ENCODE data around the gene BRI3. TPM values are rescaled to one million over a fixed set of nuclear protein-coding genes. Genes with fewer than 3 reads are reported as not detected.

The BRI3 gene
- total and polyA plus RNA-seq, 10 of the 15 experiments (the other 5 are each of a cell fraction or from before 2014, with no cell fraction given) = 4.5 to 56.3 (median 21.5) TPM

DNA sequence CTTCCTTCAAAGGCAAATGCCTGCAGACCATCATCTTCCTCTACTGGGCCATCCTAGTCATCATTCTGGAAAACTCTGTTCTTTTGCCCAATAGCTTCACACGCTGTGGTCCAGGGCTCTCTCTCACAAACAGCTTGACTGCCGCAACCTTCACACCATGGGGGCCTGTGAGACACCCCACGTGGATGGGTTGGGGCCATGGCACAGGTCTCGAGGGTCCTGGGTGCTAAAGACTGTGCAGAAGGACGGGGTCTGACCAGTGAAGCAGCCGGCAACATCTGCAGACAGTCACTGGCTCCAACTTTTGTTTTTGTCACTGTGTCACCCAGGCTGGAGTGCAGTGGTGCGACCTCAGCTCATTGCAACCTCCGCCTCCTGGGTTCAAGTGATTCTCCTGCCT is 28.1 kb downstream of the BRI3 start:
- FAIRE-seq (no peak), DNase-seq (ENCODE audit: low read depth, low spot score) (no peak), ATAC-seq (no peak)
- intact Hi-C loops (cut with micrococcal nuclease; ENCODE audit: unreplicated experiment) = no loop called here
- Histone ChIP-seq H3K36me3 (ENCODE audit: control insufficient read depth in 2 of 2, insufficient read depth in 2 of 2, low read length in 1 of 2) (peaks cover 11 to 16% of the 10 kb centered on the region in 2 experiments; a peak in 3 of 4 replicates), H3K79me2 (ENCODE audit: control insufficient read depth, insufficient read depth, low read length) (no peaks in the 10 kb centered on the region), H2AFZ (ENCODE audit: control insufficient read depth, low read depth, low read length) (no peak overlapping the region), H3K9ac (ENCODE audit: control insufficient read depth, insufficient read depth, low read length) (no peak overlapping the region), H3K4me2 (ENCODE audit: control insufficient read depth, insufficient read depth) (no peak overlapping the region), H4K20me1 (ENCODE audit: control insufficient read depth, insufficient read depth) (no peaks in the 10 kb centered on the region), H3K27me3 (replicated peaks in 1 of 2; ENCODE audit: control insufficient read depth in 2 of 2, insufficient read depth in 2 of 2, low read length in 1 of 2) (no peaks in the 10 kb centered on the region), H3K4me1 (ENCODE audit: control insufficient read depth, insufficient read depth, low read length) (peaks cover 6% of the 10 kb centered on the region), H3K27ac (ENCODE audit: control insufficient read depth, insufficient read depth) (no peak overlapping the region), H3K9me3 (replicated peaks; ENCODE audit: control insufficient read depth, insufficient read depth, low read length) (no peaks in the 10 kb centered on the region), H3K4me3 (no peak overlapping the region)
- ChIA-PET CTCF (interaction anchor here (0.5 kb wide), 1 partner anchor 111 kb away, joined by 3 read pairs; no protein-coding TSS in a partner anchor), RAD21 (ENCODE audit: unreplicated experiment) (no interaction called here), POLR2A (no interaction called here), SMC1A (ENCODE audit: uncharacterized antibody, unreplicated experiment) (no interaction called here)
- in situ Hi-C loops (cut with MboI) = no loop called here
- WGBS (ENCODE audit: insufficient coverage, insufficient replicate concordance, low lambda C conversion rate, missing lambda C conversion rate) = 90% methylated on average over 8 of the region's 8 CpGs
- TF ChIP-seq SREBF2 (IDR thresholded peaks at IDR 0.05; ENCODE audit: low read length) (no peak), BRCA1 (IDR thresholded peaks at IDR 0.05; ENCODE audit: low read depth, low read length) (no peak), HCFC1 (IDR thresholded peaks at IDR 0.05; ENCODE audit: low read length) (no peak), SUZ12 (IDR thresholded peaks at IDR 0.05; ENCODE audit: unreplicated experiment) (no peak), NFIC (IDR thresholded peaks at IDR 0.05; ENCODE audit: low read depth, low read length) (no peak), MEF2A (IDR thresholded peaks at IDR 0.05; ENCODE audit: insufficient read depth, low read depth, low read length) (no peak), MEF2B (IDR thresholded peaks at IDR 0.05; ENCODE audit: partially characterized antibody, poor library complexity, severe bottlenecking) (no peak), STAT3 (IDR thresholded peaks at IDR 0.05; ENCODE audit: low read depth, low read length) (no peak), JUND (IDR thresholded peaks at IDR 0.05; ENCODE audit: low read depth, low read length) (no peak), JUNB (IDR thresholded peaks at IDR 0.05) (no peak), SUPT20H (IDR thresholded peaks at IDR 0.05; ENCODE audit: borderline replicate concordance, control insufficient read depth, low read depth, low read length) (no peak), NR2C2 (IDR thresholded peaks at IDR 0.05; ENCODE audit: borderline replicate concordance, control insufficient read depth, insufficient read length, low read depth) (no peak), TCF12 (IDR thresholded peaks at IDR 0.05; ENCODE audit: low read depth, low read length) (no peak), ETV6 (conservative IDR thresholded peaks at IDR 0.05 in 1 of 2, IDR thresholded peaks at IDR 0.05 in 1 of 2; ENCODE audit: borderline replicate concordance in 1 of 2, low read depth in 1 of 2) (no peak)
- TF ChIP-seq, protein P1, sequence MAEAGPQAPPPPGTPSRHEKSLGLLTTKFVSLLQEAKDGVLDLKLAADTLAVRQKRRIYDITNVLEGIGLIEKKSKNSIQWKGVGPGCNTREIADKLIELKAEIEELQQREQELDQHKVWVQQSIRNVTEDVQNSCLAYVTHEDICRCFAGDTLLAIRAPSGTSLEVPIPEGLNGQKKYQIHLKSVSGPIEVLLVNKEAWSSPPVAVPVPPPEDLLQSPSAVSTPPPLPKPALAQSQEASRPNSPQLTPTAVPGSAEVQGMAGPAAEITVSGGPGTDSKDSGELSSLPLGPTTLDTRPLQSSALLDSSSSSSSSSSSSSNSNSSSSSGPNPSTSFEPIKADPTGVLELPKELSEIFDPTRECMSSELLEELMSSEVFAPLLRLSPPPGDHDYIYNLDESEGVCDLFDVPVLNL (IDR thresholded peaks at IDR 0.05; ENCODE audit: low read depth, low read length) = no peak
- TF ChIP-seq, protein P2, sequence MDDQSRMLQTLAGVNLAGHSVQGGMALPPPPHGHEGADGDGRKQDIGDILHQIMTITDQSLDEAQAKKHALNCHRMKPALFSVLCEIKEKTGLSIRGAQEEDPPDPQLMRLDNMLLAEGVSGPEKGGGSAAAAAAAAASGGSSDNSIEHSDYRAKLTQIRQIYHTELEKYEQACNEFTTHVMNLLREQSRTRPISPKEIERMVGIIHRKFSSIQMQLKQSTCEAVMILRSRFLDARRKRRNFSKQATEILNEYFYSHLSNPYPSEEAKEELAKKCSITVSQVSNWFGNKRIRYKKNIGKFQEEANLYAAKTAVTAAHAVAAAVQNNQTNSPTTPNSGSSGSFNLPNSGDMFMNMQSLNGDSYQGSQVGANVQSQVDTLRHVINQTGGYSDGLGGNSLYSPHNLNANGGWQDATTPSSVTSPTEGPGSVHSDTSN (IDR thresholded peaks at IDR 0.05; ENCODE audit: insufficient replicate concordance, low read depth, low read length) = no peak
- no TSS peak for BruUV-seq (replicated peaks)

Data from GM12878 (cell line).